ENCODE results near the gene ACTR10.

The ACTR10 gene

DNA sequence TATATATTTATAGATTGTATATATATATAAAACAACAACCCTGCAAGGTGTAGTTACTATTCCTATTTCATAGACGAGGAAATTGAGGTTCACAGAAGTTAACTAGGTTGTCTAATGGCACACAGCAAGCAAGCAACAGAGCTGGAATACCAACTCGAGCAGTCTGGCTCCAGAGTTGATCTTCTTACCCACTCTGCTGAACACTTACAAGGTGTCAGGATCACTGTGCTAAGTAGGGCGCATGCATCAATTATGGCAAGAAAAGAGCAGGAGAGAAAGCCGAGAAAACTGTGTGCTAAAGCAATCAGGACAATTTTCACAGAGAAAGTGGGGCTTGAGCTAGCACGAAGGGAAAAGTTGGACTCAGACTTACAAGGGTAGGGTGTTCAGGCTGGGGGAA, 32.1 kb upstream of the ACTR10 start:
- no peak for DNase-seq (ENCODE audit: low spot score)
- no peaks in the 10 kb centered on the region for H3K27me3 ChIP-seq (ENCODE audit: control insufficient read depth in 3 of 3, insufficient read depth in 3 of 3, low read depth in 1 of 3, low read length in 3 of 3)
- WGBS, 2 donors (ENCODE audit: extremely low coverage in 2 of 2, insufficient read length in 2 of 2, insufficient replicate concordance in 1 of 2), result no CpG with 5 or more reads among the region's 5 CpGs
- H3K9me3 ChIP-seq (replicated peaks in 1 of 2; ENCODE audit: control insufficient read depth in 2 of 2, insufficient read depth in 1 of 2, low read depth in 1 of 2, low read length in 2 of 2), result no peaks in the 10 kb centered on the region
- no peak overlapping the region for H3K23ac ChIP-seq (ENCODE audit: low read depth, low read length, poor library complexity)
- H3K36me3 ChIP-seq (replicated peaks in 1 of 2; ENCODE audit: control insufficient read depth in 2 of 2, insufficient read depth in 2 of 2, low read length in 2 of 2), result no peaks in the 10 kb centered on the region
- no peak overlapping the region for H2BK15ac ChIP-seq (ENCODE audit: low read length)
- H3K14ac ChIP-seq (ENCODE audit: low read length), result no peak overlapping the region
- no peak overlapping the region for H2AK5ac ChIP-seq (ENCODE audit: low read depth, low read length)
- no peaks in the 10 kb centered on the region for H3K4me1 ChIP-seq (ENCODE audit: control insufficient read depth in 2 of 2, insufficient read depth in 1 of 2, low read depth in 1 of 2, low read length in 2 of 2)
- H3K18ac ChIP-seq (ENCODE audit: low read length), result no peak overlapping the region
- H2BK12ac ChIP-seq (ENCODE audit: low read length), result no peak overlapping the region
- no peak overlapping the region for H3K4me3 ChIP-seq (ENCODE audit: low read length in 2 of 2)
- H3K9ac ChIP-seq (ENCODE audit: low read depth, low read length, poor library complexity), result no peak overlapping the region
- H3K79me1 ChIP-seq (ENCODE audit: low read depth, low read length), result no peaks in the 10 kb centered on the region
- no peak overlapping the region for H2BK5ac ChIP-seq (ENCODE audit: low read length)
- H2AFZ ChIP-seq (ENCODE audit: low read length), result no peak overlapping the region
- H3K27ac ChIP-seq (replicated peaks; ENCODE audit: low read length), result no peak overlapping the region
- no peak overlapping the region for H3K4me2 ChIP-seq (ENCODE audit: insufficient read depth, low read length, poor library complexity, severe bottlenecking)
- H4K8ac ChIP-seq (ENCODE audit: low read depth, low read length), result no peak overlapping the region
- no peak overlapping the region for H2BK120ac ChIP-seq (ENCODE audit: low read depth, low read length)
- no peak overlapping the region for H4K91ac ChIP-seq (ENCODE audit: low read depth, low read length, poor library complexity)
- no peak overlapping the region for H3K4ac ChIP-seq (ENCODE audit: low read length)

- Histone ChIP-seq H4K8ac (ENCODE audit: low read depth, low read length) (no peak overlapping the region), H3K36me3 (replicated peaks in 1 of 2; ENCODE audit: control insufficient read depth in 2 of 2, insufficient read depth in 2 of 2, low read length in 2 of 2) (no peaks in the 10 kb centered on the region), H3K9ac (ENCODE audit: low read depth, low read length, poor library complexity) (no peak overlapping the region), H3K23ac (ENCODE audit: low read depth, low read length, poor library complexity) (no peak overlapping the region), H3K4me1 (ENCODE audit: control insufficient read depth in 2 of 2, insufficient read depth in 1 of 2, low read depth in 1 of 2, low read length in 2 of 2) (no peaks in the 10 kb centered on the region), H2BK15ac (ENCODE audit: low read length) (no peak overlapping the region), H2BK12ac (ENCODE audit: low read length) (no peak overlapping the region), H3K9me3 (replicated peaks in 1 of 2; ENCODE audit: control insufficient read depth in 2 of 2, insufficient read depth in 1 of 2, low read depth in 1 of 2, low read length in 2 of 2) (no peaks in the 10 kb centered on the region), H3K27ac (replicated peaks; ENCODE audit: low read length) (no peak overlapping the region), H3K79me1 (ENCODE audit: low read depth, low read length) (no peaks in the 10 kb centered on the region), H3K14ac (ENCODE audit: low read length) (no peak overlapping the region), H2AK5ac (ENCODE audit: low read depth, low read length) (no peak overlapping the region), H3K18ac (ENCODE audit: low read length) (no peak overlapping the region), H3K27me3 (ENCODE audit: control insufficient read depth in 3 of 3, insufficient read depth in 3 of 3, low read depth in 1 of 3, low read length in 3 of 3) (no peaks in the 10 kb centered on the region), H3K4me2 (ENCODE audit: insufficient read depth, low read length, poor library complexity, severe bottlenecking) (no peak overlapping the region), H2AFZ (ENCODE audit: low read length) (peak overlapping the region; percentile 57), H2BK5ac (ENCODE audit: low read length) (no peak overlapping the region), H4K91ac (ENCODE audit: low read depth, low read length, poor library complexity) (no peak overlapping the region), H2BK120ac (ENCODE audit: low read depth, low read length) (no peak overlapping the region), H3K4me3 (ENCODE audit: low read length in 2 of 2) (no peak overlapping the region), H3K4ac (ENCODE audit: low read length) (no peak overlapping the region)
- WGBS, 2 donors (ENCODE audit: extremely low coverage in 2 of 2, insufficient read length in 2 of 2, insufficient replicate concordance in 1 of 2), result no CpG with 5 or more reads among the region's 6 CpGs
- DNase-seq (ENCODE audit: low spot score), result peak; percentile 24
Measured at GRCh38 chr14:58171090-58171489, 28.9 kb upstream of the ACTR10 start.

DNA sequence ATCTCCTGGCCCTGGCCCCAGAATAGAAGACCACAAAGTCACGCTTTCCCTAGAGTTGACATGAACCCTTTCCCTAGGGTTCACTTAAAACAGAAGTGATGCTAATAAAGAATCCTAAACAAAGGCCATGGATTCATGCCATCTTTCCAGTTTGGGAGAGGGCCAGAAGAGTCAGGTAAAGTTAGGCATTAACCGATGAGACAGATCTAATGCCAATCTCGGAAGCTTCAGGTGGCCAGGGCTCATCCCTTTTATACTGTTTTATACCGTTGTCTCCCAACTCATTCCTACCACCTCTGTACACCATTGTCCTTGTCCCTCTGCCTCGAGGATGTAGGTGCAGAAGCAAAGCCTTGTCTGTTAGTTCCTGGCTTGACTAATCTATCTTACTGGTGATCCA, 22.8 kb upstream of the ACTR10 start:
- Histone ChIP-seq H3K23ac (ENCODE audit: low read depth, low read length, poor library complexity) (no peak overlapping the region), H3K4me3 (ENCODE audit: low read length in 2 of 2) (no peak overlapping the region), H2BK120ac (ENCODE audit: low read depth, low read length) (no peak overlapping the region), H3K27me3 (ENCODE audit: control insufficient read depth in 3 of 3, insufficient read depth in 3 of 3, low read depth in 1 of 3, low read length in 3 of 3) (no peaks in the 10 kb centered on the region), H3K4ac (ENCODE audit: low read length) (no peak overlapping the region), H2BK5ac (ENCODE audit: low read length) (no peak overlapping the region), H3K27ac (replicated peaks; ENCODE audit: low read length) (no peak overlapping the region), H3K79me1 (ENCODE audit: low read depth, low read length) (no peaks in the 10 kb centered on the region), H3K9me3 (replicated peaks in 1 of 2; ENCODE audit: control insufficient read depth in 2 of 2, insufficient read depth in 1 of 2, low read depth in 1 of 2, low read length in 2 of 2) (no peaks in the 10 kb centered on the region), H3K14ac (ENCODE audit: low read length) (no peak overlapping the region), H3K36me3 (replicated peaks in 1 of 2; ENCODE audit: control insufficient read depth in 2 of 2, insufficient read depth in 2 of 2, low read length in 2 of 2) (no peaks in the 10 kb centered on the region), H3K4me1 (ENCODE audit: control insufficient read depth in 2 of 2, insufficient read depth in 1 of 2, low read depth in 1 of 2, low read length in 2 of 2) (no peaks in the 10 kb centered on the region), H4K91ac (ENCODE audit: low read depth, low read length, poor library complexity) (no peak overlapping the region), H3K4me2 (ENCODE audit: insufficient read depth, low read length, poor library complexity, severe bottlenecking) (no peak overlapping the region), H3K18ac (ENCODE audit: low read length) (no peak overlapping the region), H3K9ac (ENCODE audit: low read depth, low read length, poor library complexity) (no peak overlapping the region), H4K8ac (ENCODE audit: low read depth, low read length) (no peak overlapping the region), H2BK12ac (ENCODE audit: low read length) (no peak overlapping the region), H2BK15ac (ENCODE audit: low read length) (no peak overlapping the region), H2AK5ac (ENCODE audit: low read depth, low read length) (no peak overlapping the region), H2AFZ (ENCODE audit: low read length) (no peak overlapping the region)
- no peak for DNase-seq (ENCODE audit: low spot score)
- no CpG with 5 or more reads among the region's 5 CpGs for WGBS, 2 donors (ENCODE audit: extremely low coverage in 2 of 2, insufficient read length in 2 of 2, insufficient replicate concordance in 1 of 2)

DNA sequence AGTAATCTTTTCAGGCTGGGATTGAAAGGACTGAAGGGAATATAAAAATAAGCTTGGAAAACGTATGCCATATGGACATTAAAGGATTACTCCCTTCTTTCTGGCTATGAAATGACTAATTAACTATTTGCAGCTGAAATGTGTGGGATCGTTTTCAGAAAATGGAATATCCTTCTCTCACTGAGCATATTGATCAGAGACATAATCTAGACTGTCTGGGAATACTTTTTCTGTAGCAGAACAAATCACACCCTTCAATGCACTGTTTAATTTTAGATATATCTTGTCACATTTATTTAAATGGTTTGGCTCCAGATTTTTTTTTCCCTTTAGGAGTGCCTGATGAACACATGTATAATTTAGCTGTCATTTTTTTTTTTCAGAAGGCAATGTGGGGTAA, 10.8 kb upstream of the ACTR10 start:
- Histone ChIP-seq H3K4me2 (ENCODE audit: insufficient read depth, low read length, poor library complexity, severe bottlenecking) (no peak overlapping the region), H3K4me3 (ENCODE audit: low read length in 2 of 2) (no peak overlapping the region), H4K8ac (ENCODE audit: low read depth, low read length) (no peak overlapping the region), H2BK120ac (ENCODE audit: low read depth, low read length) (no peak overlapping the region), H3K27ac (replicated peaks; ENCODE audit: low read length) (no peak overlapping the region), H3K4ac (ENCODE audit: low read length) (no peak overlapping the region), H3K4me1 (ENCODE audit: control insufficient read depth in 2 of 2, insufficient read depth in 1 of 2, low read depth in 1 of 2, low read length in 2 of 2) (peaks cover 0 to 14% of the 10 kb centered on the region in 2 donors), H2BK5ac (ENCODE audit: low read length) (no peak overlapping the region), H3K14ac (ENCODE audit: low read length) (no peak overlapping the region), H3K79me1 (ENCODE audit: low read depth, low read length) (no peaks in the 10 kb centered on the region), H3K9ac (ENCODE audit: low read depth, low read length, poor library complexity) (no peak overlapping the region), H3K27me3 (ENCODE audit: control insufficient read depth in 3 of 3, insufficient read depth in 3 of 3, low read depth in 1 of 3, low read length in 3 of 3) (peaks cover 0 to 3% (median 0%) of the 10 kb centered on the region in 3 experiments), H3K23ac (ENCODE audit: low read depth, low read length, poor library complexity) (no peak overlapping the region), H2BK15ac (ENCODE audit: low read length) (no peak overlapping the region), H4K91ac (ENCODE audit: low read depth, low read length, poor library complexity) (no peak overlapping the region), H2BK12ac (ENCODE audit: low read length) (no peak overlapping the region), H2AK5ac (ENCODE audit: low read depth, low read length) (no peak overlapping the region), H3K18ac (ENCODE audit: low read length) (no peak overlapping the region), H2AFZ (ENCODE audit: low read length) (no peak overlapping the region), H3K36me3 (replicated peaks in 1 of 2; ENCODE audit: control insufficient read depth in 2 of 2, insufficient read depth in 2 of 2, low read length in 2 of 2) (no peaks in the 10 kb centered on the region), H3K9me3 (replicated peaks in 1 of 2; ENCODE audit: control insufficient read depth in 2 of 2, insufficient read depth in 1 of 2, low read depth in 1 of 2, low read length in 2 of 2) (no peaks in the 10 kb centered on the region)
- no peak for DNase-seq (ENCODE audit: low spot score)
- no CpG with 5 or more reads among the region's 2 CpGs for WGBS, 2 donors (ENCODE audit: extremely low coverage in 2 of 2, insufficient read length in 2 of 2, insufficient replicate concordance in 1 of 2)

Data from neuronal stem cell (in vitro differentiated cells).